Heart left ventricle (tissue), 13 donors: ENCODE data around the gene SPATA3.

ENCODE experiments used
- CTCF ChIP-seq, 12 donors: fragments of 200-600 bp; sonication (generic) in 4 of 12; IDR thresholded peaks; one replicate each; pipeline versions ENCODE4 v1.5.0 to v1.8.0; 2018 to 2022; ENCODE audit warnings: antibody characterized with exemption in 12 of 12, mild to moderate bottlenecking in 5 of 12
- POLR2A ChIP-seq, 2 donors: fragments of 450-650 bp; IDR thresholded peaks; one replicate each; pipeline ENCODE4 v1.6.1; 2017; ENCODE audit warnings: antibody characterized with exemption in 2 of 2, mild to moderate bottlenecking in 2 of 2, moderate library complexity in 2 of 2
- donor health status: ischemic (EF 13 %, LVEDD 7.1; RV severe dilation, severe dysfunction).
- donor health status: DM: no; HTN: yes; CAD: no.
- donor health status: DM: no; HTN: no; CAD: no.
- donor health status: ischemic (EF 25% LVEDD 6.9; RV normal size, moderate dysfunction).
- donor health status: ischemic (EF 25% LVEDD 5.7; RV mildly dilated, moderate dysfunction).
- donor health status: ischemic (EF 35%, LVEDD 5.7; RV mildly dilated, moderate dysfunction).
- donor health status: nonischemic (EF 11% LVEDD 7.7; RV severe dilation, severe dysfunction).
- donor health status: DM: yes; HTN: yes; CAD: no.
- donor health status: PGD.
- donor health status: ischemic (EF 29% LVEDD 5.4; RV normal size, mild dysfunction).
- donor health status: nonischemic (EF 23%, LVEDD 6.1; RV moderate dilation, normal function).

- TF ChIP-seq CTCF (IDR thresholded peaks at IDR 0.05) (no peak), POLR2A (IDR thresholded peaks at IDR 0.05) (no peak)
These were observed 26.8 kb upstream of the SPATA3 start for GRCh38 chr2:230968921-230969658.
